Activated naive CD4-positive, alpha-beta T cell treated with anti-CD3 and anti-CD28 coated beads, Interleukin-2, amount 10 ng/mL, durations not matched to agents 7 days and 5 days (primary cell): Measurements from ENCODE around the gene COL5A1.

Experiments
- CTCF ChIA-PET: fragments of 350-600 bp; sonication (Branson Sonifier 250); formaldehyde crosslinking; loops from one replicate; lab custom pipeline; 2021; ENCODE audit warnings: antibody characterized with exemption; lab: Charles Lee
- DNase-seq: peaks from one replicate; pipeline ENCODE4 v3.0.0-alpha.2; 2020
- H3K27ac Mint-ChIP-seq: one replicate; pipeline ENCODE4 v1.8.0; 2021; ENCODE audit warnings: mild to moderate bottlenecking, moderate library complexity, mixed read lengths
- H3K27me3 Mint-ChIP-seq: one replicate; pipeline ENCODE4 v1.8.0; 2021; ENCODE audit warnings: mild to moderate bottlenecking, mixed read lengths
- H3K36me3 Mint-ChIP-seq: one replicate; pipeline ENCODE4 v1.8.0; 2021; ENCODE audit warnings: mixed read lengths
- H3K4me1 Mint-ChIP-seq: one replicate; pipeline ENCODE4 v1.8.0; 2021; ENCODE audit warnings: mixed read lengths
- H3K4me3 Mint-ChIP-seq: one replicate; pipeline ENCODE4 v1.8.0; 2021; ENCODE audit warnings: mild to moderate bottlenecking, moderate library complexity, mixed read lengths
- H3K9me3 Mint-ChIP-seq: one replicate; pipeline ENCODE4 v1.8.0; 2021; ENCODE audit warnings: mixed read lengths

The COL5A1 gene

GRCh38 chr9:134809292-134809691 is 167.7 kb downstream of the COL5A1 start:
- CTCF ChIA-PET = no interaction called here
- no peak for DNase-seq
- no peaks in the 10 kb centered on the region for H3K27me3 Mint-ChIP-seq
- no peaks in the 10 kb centered on the region for H3K36me3 Mint-ChIP-seq
- no peaks in the 10 kb centered on the region for H3K9me3 Mint-ChIP-seq
- H3K4me3 Mint-ChIP-seq = no peak overlapping the region
- no peaks in the 10 kb centered on the region for H3K4me1 Mint-ChIP-seq
- no peak overlapping the region for H3K27ac Mint-ChIP-seq

- Mint-ChIP-seq H3K27ac (no peak overlapping the region), H3K4me3 (no peak overlapping the region), H3K9me3 (no peaks in the 10 kb centered on the region), H3K36me3 (no peaks in the 10 kb centered on the region), H3K4me1 (no peaks in the 10 kb centered on the region), H3K27me3 (no peaks in the 10 kb centered on the region)
- CTCF ChIA-PET = no interaction called here
- no peak for DNase-seq
Observed at GRCh38 chr9:134809826-134810225, 168.2 kb downstream of the COL5A1 start.

GRCh38 chr9:134811079-134811672 is 169.6 kb downstream of the COL5A1 start:
- H3K4me1 Mint-ChIP-seq = no peaks in the 10 kb centered on the region
- CTCF ChIA-PET = no interaction called here
- no peaks in the 10 kb centered on the region for H3K27me3 Mint-ChIP-seq
- H3K9me3 Mint-ChIP-seq = no peaks in the 10 kb centered on the region
- H3K27ac Mint-ChIP-seq = no peak overlapping the region
- no peaks in the 10 kb centered on the region for H3K36me3 Mint-ChIP-seq
- no peak for DNase-seq
- H3K4me3 Mint-ChIP-seq = no peak overlapping the region

GRCh38 chr9:134811673-134812342 is 170.2 kb downstream of the COL5A1 start:
- Mint-ChIP-seq H3K27ac (no peak overlapping the region), H3K36me3 (no peaks in the 10 kb centered on the region), H3K27me3 (no peaks in the 10 kb centered on the region), H3K4me1 (no peaks in the 10 kb centered on the region), H3K4me3 (no peak overlapping the region), H3K9me3 (no peaks in the 10 kb centered on the region)
- CTCF ChIA-PET = no interaction called here
- DNase-seq = no peak

GRCh38 chr9:134812343-134812673 is 170.7 kb downstream of the COL5A1 start:
- no peak overlapping the region for H3K4me3 Mint-ChIP-seq
- H3K27ac Mint-ChIP-seq = no peak overlapping the region
- no peaks in the 10 kb centered on the region for H3K4me1 Mint-ChIP-seq
- H3K9me3 Mint-ChIP-seq = no peaks in the 10 kb centered on the region
- DNase-seq = no peak
- no peaks in the 10 kb centered on the region for H3K27me3 Mint-ChIP-seq
- H3K36me3 Mint-ChIP-seq = no peaks in the 10 kb centered on the region
- CTCF ChIA-PET = no interaction called here

- CTCF ChIA-PET = no interaction called here
- H3K4me1 Mint-ChIP-seq = no peaks in the 10 kb centered on the region
- no peaks in the 10 kb centered on the region for H3K9me3 Mint-ChIP-seq
- H3K36me3 Mint-ChIP-seq = no peaks in the 10 kb centered on the region
- DNase-seq = no peak
- no peaks in the 10 kb centered on the region for H3K27me3 Mint-ChIP-seq
- no peak overlapping the region for H3K27ac Mint-ChIP-seq
- H3K4me3 Mint-ChIP-seq = no peak overlapping the region
Observed at GRCh38 chr9:134813841-134814240, 172.2 kb downstream of the COL5A1 start.

GRCh38 chr9:134814598-134815215 is 173.1 kb downstream of the COL5A1 start:
- no peaks in the 10 kb centered on the region for H3K27me3 Mint-ChIP-seq
- H3K4me3 Mint-ChIP-seq = no peak overlapping the region
- no peaks in the 10 kb centered on the region for H3K36me3 Mint-ChIP-seq
- H3K27ac Mint-ChIP-seq = no peak overlapping the region
- no peak for DNase-seq
- no peaks in the 10 kb centered on the region for H3K9me3 Mint-ChIP-seq
- CTCF ChIA-PET = no interaction called here
- no peaks in the 10 kb centered on the region for H3K4me1 Mint-ChIP-seq

- Mint-ChIP-seq H3K4me3 (no peak overlapping the region), H3K27ac (no peak overlapping the region), H3K9me3 (no peaks in the 10 kb centered on the region), H3K4me1 (no peaks in the 10 kb centered on the region), H3K27me3 (no peaks in the 10 kb centered on the region), H3K36me3 (no peaks in the 10 kb centered on the region)
- no peak for DNase-seq
- CTCF ChIA-PET = no interaction called here
Observed at GRCh38 chr9:134815435-134816214, 174.0 kb downstream of the COL5A1 start.

GRCh38 chr9:134816264-134816663 is 174.7 kb downstream of the COL5A1 start:
- Mint-ChIP-seq H3K27ac (no peak overlapping the region), H3K9me3 (no peaks in the 10 kb centered on the region), H3K4me3 (no peak overlapping the region), H3K4me1 (no peaks in the 10 kb centered on the region), H3K27me3 (no peaks in the 10 kb centered on the region), H3K36me3 (no peaks in the 10 kb centered on the region)
- no peak for DNase-seq
- CTCF ChIA-PET = no interaction called here

GRCh38 chr9:134818000-134818568 is 176.5 kb downstream of the COL5A1 start:
- H3K27ac Mint-ChIP-seq = no peak overlapping the region
- no peaks in the 10 kb centered on the region for H3K36me3 Mint-ChIP-seq
- H3K4me1 Mint-ChIP-seq = no peaks in the 10 kb centered on the region
- CTCF ChIA-PET = no interaction called here
- H3K27me3 Mint-ChIP-seq = no peaks in the 10 kb centered on the region
- no peaks in the 10 kb centered on the region for H3K9me3 Mint-ChIP-seq
- DNase-seq = no peak
- H3K4me3 Mint-ChIP-seq = no peak overlapping the region

- no peak overlapping the region for H3K27ac Mint-ChIP-seq
- DNase-seq = no peak
- no peaks in the 10 kb centered on the region for H3K27me3 Mint-ChIP-seq
- no peaks in the 10 kb centered on the region for H3K4me1 Mint-ChIP-seq
- no peaks in the 10 kb centered on the region for H3K9me3 Mint-ChIP-seq
- CTCF ChIA-PET = no interaction called here
- H3K4me3 Mint-ChIP-seq = no peak overlapping the region
- H3K36me3 Mint-ChIP-seq = no peaks in the 10 kb centered on the region
Observed at GRCh38 chr9:134818591-134818990, 177.0 kb downstream of the COL5A1 start.

GRCh38 chr9:134820901-134821300 is 179.3 kb downstream of the COL5A1 start:
- no peaks in the 10 kb centered on the region for H3K4me1 Mint-ChIP-seq
- no peak for DNase-seq
- H3K4me3 Mint-ChIP-seq = no peak overlapping the region
- no peaks in the 10 kb centered on the region for H3K36me3 Mint-ChIP-seq
- CTCF ChIA-PET = no interaction called here
- H3K27me3 Mint-ChIP-seq = no peaks in the 10 kb centered on the region
- no peak overlapping the region for H3K27ac Mint-ChIP-seq
- H3K9me3 Mint-ChIP-seq = no peaks in the 10 kb centered on the region

- DNase-seq = no peak
- Mint-ChIP-seq H3K27ac (no peak overlapping the region), H3K4me3 (no peak overlapping the region), H3K27me3 (no peaks in the 10 kb centered on the region), H3K4me1 (no peaks in the 10 kb centered on the region), H3K9me3 (no peaks in the 10 kb centered on the region), H3K36me3 (no peaks in the 10 kb centered on the region)
- CTCF ChIA-PET = no interaction called here
Observed at GRCh38 chr9:134822541-134822940, 180.9 kb downstream of the COL5A1 start.

- H3K9me3 Mint-ChIP-seq = no peaks in the 10 kb centered on the region
- no peak overlapping the region for H3K4me3 Mint-ChIP-seq
Observed at GRCh38 chr9:134823623-134824022, 182.0 kb downstream of the COL5A1 start.

More at GRCh38 chr9:134823623-134824022, 182.0 kb downstream of the COL5A1 start:
- Mint-ChIP-seq H3K36me3 (no peaks in the 10 kb centered on the region), H3K4me1 (no peaks in the 10 kb centered on the region), H3K27ac (no peak overlapping the region), H3K27me3 (no peaks in the 10 kb centered on the region)
- CTCF ChIA-PET = no interaction called here
- no peak for DNase-seq
